GM18870 (cell line): Measurements from ENCODE around the gene PRC1.
"Not testable (repeated sequence)": the region's sequence is repeated elsewhere in the genome, so short reads cannot be mapped to it uniquely, and the experiment has no call there.

Experiments used
- ATAC-seq: cut with Tn5 transposase; IDR thresholded peaks from one replicate; pipeline ENCODE4 v1.9.1; 2021; ENCODE audit warnings: moderate library complexity; ENCODE audit not compliant: unreplicated experiment

PRC1 gene, protein sequence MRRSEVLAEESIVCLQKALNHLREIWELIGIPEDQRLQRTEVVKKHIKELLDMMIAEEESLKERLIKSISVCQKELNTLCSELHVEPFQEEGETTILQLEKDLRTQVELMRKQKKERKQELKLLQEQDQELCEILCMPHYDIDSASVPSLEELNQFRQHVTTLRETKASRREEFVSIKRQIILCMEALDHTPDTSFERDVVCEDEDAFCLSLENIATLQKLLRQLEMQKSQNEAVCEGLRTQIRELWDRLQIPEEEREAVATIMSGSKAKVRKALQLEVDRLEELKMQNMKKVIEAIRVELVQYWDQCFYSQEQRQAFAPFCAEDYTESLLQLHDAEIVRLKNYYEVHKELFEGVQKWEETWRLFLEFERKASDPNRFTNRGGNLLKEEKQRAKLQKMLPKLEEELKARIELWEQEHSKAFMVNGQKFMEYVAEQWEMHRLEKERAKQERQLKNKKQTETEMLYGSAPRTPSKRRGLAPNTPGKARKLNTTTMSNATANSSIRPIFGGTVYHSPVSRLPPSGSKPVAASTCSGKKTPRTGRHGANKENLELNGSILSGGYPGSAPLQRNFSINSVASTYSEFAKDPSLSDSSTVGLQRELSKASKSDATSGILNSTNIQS

DNA sequence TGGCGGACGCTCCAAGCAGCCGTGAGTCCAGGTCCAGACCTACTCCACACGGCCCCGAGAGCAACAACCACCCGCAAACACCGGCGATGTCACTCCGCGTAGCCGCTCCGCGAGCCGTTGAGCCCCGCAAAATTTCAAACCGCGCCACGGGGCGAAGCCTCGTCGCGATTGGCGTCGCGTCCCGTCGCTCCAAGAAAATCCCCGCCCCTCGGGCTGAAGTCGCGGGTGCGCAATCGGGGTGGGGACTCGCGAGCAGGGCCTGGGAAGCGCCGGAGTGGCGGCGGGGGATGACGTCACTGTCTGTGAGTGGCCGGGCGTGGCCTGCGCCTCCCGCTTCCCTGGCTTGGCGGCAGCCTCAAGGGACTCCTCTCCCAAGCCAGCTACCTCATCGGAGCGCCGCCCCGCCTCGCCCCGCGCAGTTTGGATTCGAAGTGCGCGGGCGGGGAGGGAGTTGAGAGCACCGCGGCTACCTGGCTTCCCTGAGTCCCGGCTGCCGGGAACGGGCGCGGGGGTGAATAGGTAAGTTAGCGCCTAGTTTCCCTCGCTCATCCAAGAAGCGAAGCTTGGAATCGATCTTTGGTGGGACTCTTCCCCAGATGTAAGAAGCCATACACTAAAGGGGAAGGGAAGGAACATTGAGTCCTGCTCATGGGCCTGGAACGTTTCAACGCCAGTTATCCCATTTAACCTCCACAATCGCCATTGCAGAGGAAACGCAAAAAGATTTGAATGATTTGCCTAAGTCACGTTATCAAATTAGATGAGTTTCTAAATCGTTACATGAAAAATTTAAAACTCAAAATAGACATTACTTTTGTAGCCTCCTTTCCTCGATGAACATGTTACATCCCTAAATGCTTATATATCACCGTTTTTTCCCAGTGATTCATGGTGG lies at the start of gene PRC1:
PRC1 (minus strand) TSS at position 119 of the 895 bp plus-strand sequence; CDS start at position 1, 118 bp downstream.
- peak; percentile 80 for ATAC-seq

DNA sequence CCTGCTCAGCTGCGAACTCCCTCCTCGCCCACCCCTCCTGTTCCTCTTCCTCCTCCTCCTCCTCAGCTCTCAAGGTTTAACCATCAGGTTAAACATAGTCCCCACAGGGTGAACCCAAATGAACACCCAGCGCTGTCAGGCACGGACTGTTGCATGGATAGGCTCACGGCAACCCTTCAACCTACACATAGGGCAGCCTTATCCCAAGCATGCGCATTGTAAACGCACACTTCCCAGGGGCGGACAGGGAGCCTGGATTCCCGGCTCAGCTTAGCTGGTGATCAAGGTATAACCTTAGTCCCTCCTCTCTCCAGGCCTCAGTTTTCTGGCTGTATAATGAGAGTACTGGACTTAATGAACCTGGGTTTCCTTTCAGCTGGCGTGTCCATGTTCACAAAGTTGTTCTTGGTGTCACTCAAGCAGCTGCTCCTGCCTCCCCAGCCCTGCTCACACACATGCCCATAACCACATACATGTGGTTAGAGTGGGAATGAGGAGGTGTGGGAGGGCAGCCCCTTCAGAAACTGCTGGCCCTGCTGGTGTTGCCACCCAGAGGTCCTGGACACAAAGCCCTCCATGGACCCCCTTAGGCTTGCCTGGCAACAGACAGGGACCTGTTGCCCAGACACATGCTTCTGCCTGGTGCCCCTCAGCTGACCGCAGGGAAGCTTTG lies 49.0 kb upstream of the PRC1 start:
- ATAC-seq: no peak

GRCh38 chr15:91040856-91041255 lies 46.5 kb upstream of the PRC1 start:
- no peak for ATAC-seq

DNA sequence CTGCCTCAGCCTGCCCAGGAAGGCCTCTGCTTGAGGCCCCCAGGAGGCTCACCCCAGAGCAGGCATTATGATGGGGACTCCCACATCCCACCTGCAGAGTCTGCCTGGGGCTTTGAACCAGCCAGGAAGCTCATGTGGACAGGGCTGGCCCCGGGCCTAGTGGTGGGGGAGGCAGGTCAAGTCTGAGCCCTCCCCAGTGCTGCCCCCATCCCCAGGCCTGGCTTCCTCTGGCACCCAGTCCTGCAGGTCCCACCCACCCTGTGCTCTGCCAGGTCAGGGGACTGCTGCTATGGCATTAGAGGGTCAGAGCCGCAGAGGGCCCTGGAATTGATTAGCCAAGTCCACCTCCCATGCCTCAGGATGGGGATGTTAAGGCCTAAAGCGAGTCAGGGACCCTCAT lies 45.7 kb upstream of the PRC1 start:
- no peak for ATAC-seq

GRCh38 chr15:91032919-91033803 lies 38.8 kb upstream of the PRC1 start:
- no peak for ATAC-seq

- ATAC-seq: no peak
These were observed 37.5 kb upstream of the PRC1 start for GRCh38 chr15:91031796-91032195.

GRCh38 chr15:91027677-91028076 lies 33.3 kb upstream of the PRC1 start:
- no peak for ATAC-seq

GRCh38 chr15:91023720-91024119 lies 29.4 kb upstream of the PRC1 start:
- no peak for ATAC-seq

DNA sequence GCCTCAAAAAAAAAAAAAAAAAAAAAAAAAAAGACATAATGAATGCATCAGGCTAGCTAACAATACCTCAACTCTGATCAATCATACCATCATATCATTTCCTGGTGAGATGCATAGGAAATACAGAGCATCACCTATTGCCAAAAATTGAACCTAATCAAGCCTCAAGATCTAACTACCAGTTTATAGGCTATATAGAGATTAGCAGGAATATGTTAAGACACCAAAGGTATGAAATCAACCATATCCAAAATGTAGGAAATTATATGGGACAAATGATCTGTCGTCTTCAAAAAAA lies 28.4 kb upstream of the PRC1 start:
- no peak for ATAC-seq

- ATAC-seq: no peak
These were observed 27.9 kb upstream of the PRC1 start, which contains the start of gene VPS33B for GRCh38 chr15:91022075-91022831. Gene VPS33B, minus strand, starts transcription at chr15:91022594. Its CDS starts 345 bp downstream, at chr15:91022249.

DNA sequence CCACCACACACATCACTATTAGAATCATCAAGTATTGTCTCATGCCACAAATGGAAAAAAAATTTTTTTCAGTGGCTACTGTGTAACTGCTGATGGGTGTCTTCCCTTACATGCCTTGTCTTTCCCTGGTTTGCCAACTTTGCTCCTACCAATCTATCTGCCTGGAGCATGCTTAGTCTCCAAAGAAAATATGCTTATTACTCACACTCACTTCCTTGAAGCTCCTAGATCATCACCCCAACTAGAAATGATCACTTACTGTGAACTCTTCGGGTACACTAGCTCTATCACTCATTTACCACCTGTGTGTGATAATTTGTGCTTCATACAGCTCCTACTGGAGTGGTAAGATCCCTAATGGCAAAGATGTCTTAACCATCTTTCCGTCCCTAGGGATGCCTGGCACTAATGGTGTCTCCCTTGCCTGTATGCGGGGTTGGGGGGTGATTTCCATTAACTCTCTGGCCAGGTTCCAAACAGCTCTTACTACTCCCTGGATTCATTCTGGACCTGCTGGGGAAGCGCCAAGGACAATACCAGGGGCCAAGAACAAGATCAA lies 27.3 kb upstream of the PRC1 start:
- ATAC-seq: no peak

DNA sequence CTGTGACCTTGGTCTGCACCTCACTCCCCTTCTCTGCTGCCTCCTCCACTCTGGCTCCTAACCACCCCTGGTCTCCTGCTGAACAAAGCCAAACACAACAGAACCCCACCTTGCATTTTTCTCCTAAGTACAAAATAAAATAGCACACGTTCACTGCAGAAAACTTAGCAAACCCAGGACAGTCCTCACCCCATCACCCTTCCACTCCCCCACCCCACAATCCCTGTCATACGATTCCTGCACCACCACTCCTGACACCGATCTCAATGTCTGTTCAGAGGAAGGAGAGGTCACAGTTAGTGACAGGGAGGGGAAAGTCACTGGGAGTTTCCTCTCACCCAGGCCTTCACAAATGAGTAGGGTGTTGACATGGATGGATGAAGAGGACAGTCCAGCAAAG lies 23.8 kb upstream of the PRC1 start:
- ATAC-seq: no peak

DNA sequence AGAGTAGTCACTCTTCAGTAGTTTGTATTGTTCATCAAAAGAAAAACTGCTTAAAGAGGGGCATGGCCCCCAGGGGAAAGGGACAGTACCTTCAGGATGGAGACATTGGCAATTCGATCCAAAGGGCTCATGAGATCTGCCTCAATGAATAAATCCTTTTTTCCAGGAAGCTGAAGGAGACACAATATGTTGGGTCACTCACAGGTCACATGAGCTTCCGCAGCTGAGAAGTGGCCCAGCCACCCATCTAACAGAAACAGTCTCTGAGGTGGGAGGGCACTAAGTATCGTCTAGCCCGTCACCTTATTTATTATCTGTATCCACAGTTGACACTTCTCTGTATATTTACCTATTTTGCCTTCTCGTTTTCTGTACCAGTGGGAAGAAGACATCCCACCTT lies 23.4 kb upstream of the PRC1 start:
- no peak for ATAC-seq

DNA sequence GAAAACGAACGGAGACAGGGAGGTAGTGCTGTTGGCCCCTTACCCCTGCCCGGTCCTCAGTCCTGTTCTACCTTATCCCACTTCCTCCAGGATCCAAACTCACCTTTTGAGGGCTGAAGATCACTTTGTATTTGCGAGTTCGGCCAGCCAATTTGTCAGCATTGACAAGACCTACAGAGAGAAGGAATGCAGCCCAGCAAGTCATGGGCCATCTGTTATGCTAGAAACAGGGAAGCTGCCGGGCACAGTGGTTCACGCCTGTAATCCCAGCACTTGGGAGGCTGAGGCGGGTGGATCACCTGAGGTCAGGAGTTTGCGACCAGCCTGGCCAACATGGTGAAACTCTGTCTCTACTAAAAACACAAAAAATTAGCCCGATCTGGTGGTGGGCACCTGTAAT lies 19.4 kb upstream of the PRC1 start:
- ATAC-seq: not testable (repeated sequence)

DNA sequence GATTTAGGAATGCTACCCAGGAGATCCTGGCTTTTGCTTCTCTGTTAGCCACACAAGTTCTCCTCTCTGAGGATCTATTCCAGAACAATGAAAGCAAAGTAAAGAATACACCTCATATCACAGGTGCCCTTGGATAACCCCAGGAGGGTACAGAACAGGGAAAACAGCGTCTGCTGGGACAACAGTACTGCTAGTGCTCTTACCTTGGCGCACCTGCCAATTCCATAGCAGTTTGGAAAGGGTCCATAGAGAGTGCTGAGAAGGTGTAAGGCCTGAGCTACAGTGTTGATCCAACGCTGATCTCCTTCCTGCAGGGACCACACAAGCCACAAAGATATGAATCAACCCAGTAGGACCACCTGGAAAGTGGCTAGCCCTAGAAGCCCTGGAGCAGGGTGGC lies 12.9 kb upstream of the PRC1 start:
- ATAC-seq: no peak

DNA sequence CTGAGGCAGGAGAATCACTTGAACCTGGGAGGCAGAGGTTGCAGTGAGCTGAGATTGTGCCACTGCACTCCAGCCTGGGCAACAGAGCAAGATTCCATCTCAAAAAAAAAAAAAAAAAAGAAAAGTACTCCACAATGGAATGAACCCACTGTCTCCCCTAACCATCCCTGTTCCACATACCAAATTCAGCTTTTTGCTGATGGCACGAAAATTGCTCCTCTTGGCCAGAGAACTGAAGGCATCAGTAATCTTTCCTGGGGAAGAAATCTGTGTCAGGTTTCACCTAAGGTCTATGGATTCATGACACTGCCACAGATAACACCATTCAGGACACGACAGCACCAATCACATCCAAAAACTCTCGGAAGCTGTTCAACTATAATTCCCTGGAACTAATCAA lies 6.9 kb upstream of the PRC1 start:
- ATAC-seq: no peak

DNA sequence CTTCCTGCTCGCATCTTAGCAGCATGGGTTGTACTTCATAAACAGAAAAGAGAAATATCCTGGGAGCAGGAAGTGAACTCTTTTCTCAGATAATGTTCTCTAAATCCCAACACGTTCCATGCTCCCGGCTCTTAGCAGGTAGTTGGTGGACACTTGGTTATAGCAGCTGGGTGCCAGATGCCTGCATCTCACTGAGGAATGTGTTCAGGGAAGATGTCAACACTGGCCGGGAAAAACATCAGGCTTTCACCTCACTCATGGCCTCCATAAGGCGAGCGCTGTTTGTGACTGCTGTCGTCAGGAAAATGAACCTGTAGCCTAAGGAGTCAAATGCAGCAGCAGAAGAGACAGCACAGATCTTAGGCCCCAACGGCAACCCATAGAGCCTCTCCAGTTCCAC lies 4.4 kb upstream of the PRC1 start:
- ATAC-seq: no peak

DNA sequence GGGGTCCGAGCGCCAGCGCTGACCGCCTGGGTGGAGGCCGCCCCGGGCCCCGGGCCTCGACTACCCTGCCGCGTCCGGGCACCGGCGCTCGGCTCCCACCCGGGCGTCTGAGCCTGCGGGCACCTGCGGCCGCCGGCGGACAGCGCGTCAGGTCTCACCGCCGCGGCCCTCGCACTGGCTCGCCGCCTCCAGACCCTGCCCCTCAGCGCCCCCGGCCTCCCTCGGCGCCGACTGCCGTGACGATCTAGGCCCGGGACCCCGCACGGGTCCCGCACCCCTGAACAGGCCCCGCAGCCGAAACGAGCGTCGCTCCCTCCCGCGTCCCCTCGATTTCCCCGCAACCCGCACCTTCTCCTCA lies 297 bp downstream of the PRC1 start:
- no peak for ATAC-seq

DNA sequence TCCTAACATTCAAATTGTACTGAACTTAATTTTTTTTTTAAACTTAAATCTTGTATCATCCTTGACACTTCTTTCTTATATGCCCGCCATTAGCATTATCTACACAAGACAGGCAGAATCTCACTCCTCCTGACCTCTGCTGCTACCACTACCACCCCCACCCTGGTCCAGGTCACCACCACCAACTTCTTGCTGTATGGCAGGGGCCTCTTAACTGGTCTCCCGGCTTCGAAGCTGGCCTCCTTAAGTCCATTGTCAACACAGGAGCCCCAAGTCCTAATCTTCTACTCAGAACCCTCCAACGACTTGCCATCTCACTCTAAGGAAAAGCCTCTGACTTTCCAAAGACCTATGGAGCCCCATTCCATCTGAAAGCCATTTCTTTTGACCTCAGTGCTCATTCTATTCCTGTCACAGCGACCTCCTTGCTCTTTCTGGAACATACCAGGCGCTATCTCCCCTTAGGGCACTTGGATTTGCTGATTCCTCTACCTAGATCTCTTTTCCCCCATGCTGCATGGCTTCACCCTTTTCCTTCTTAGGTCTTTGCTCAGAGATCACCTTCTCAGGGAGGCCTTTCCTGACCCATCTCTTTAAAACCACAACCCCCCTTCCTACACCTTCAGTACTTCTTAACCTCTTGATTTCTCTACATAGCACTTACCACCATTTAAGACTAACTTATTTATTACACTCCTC lies 2.6 kb downstream of the PRC1 start:
- ATAC-seq: no peak
